ENCODE data around the gene MT1E. TPM values are rescaled to one million over a fixed set of nuclear protein-coding genes. Genes with fewer than 3 reads are reported as not detected.

Gene MT1E
- total RNA-seq, 2 donors from 2014 or later = 5.5 TPM; not detected in 1

DNA sequence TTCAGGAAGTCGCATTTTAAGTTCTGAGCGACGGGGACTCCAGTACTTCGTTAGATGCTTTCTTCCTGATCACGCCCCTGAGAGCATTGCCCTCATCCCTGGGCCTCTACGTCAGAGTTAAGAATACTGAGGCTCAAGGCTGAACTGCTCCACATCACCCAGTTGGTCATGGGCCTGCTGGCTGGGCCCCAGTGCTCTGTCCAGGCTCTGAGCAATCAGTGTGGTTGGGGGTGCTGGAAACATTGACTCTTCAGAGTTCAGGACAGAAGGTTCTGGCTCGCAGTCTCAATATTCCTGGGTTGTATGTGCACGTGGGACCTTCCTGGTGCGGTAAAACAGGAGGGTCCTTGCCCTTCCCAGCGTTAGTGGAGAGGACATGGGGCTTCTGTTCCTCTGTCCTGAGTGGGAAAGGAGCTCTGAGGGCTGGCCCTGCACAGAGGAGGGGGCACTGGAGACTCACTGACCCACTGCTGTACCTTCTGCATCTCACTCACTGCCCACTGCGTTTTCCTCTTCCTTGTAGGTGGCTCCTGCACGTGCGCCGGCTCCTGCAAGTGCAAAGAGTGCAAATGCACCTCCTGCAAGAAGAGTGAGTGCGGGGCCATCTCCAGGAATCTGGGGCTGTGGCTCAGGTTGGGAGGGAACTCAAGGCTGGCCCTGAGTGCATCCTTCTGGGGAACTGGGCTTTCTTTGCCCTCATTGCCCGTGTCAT is 518 bp downstream of the MT1E start:
- Histone ChIP-seq H3K36me3 (ENCODE audit: control insufficient read depth, insufficient read depth, low read length) (no peaks in the 10 kb centered on the region), H3K9ac (ENCODE audit: extremely low read depth, low read length, poor library complexity, severe bottlenecking) (no peak overlapping the region), H3K27ac (ENCODE audit: low read depth, low read length) (no peak overlapping the region), H3K27me3 (ENCODE audit: control insufficient read depth, insufficient read depth, low read length, poor library complexity, severe bottlenecking) (peaks cover 67% of the 10 kb centered on the region), H3K4me1 (ENCODE audit: control insufficient read depth, insufficient read depth, low read length) (no peaks in the 10 kb centered on the region), H3K4me3 (ENCODE audit: low read length) (no peak overlapping the region), H3K9me3 (ENCODE audit: control insufficient read depth, low read length) (peaks cover 6% of the 10 kb centered on the region)
- Mint-ChIP-seq H3K27ac (no peak overlapping the region), H3K4me3 (peak overlapping the region; percentile 65), H3K4me1 (peaks cover 22% of the 10 kb centered on the region), H3K9me3 (no peaks in the 10 kb centered on the region), H3K36me3 (ENCODE audit: low read depth) (no peaks in the 10 kb centered on the region), H3K27me3 (ENCODE audit: insufficient read depth) (peaks cover 83% of the 10 kb centered on the region)
- DNase-seq = peak; percentile 71
- 46 to 47% methylated on average over 10 to 16 of the region's 16 CpGs for WGBS, 2 experiments (ENCODE audit: insufficient coverage in 1 of 2, insufficient read length in 1 of 2)
- TF ChIP-seq, protein P1, sequence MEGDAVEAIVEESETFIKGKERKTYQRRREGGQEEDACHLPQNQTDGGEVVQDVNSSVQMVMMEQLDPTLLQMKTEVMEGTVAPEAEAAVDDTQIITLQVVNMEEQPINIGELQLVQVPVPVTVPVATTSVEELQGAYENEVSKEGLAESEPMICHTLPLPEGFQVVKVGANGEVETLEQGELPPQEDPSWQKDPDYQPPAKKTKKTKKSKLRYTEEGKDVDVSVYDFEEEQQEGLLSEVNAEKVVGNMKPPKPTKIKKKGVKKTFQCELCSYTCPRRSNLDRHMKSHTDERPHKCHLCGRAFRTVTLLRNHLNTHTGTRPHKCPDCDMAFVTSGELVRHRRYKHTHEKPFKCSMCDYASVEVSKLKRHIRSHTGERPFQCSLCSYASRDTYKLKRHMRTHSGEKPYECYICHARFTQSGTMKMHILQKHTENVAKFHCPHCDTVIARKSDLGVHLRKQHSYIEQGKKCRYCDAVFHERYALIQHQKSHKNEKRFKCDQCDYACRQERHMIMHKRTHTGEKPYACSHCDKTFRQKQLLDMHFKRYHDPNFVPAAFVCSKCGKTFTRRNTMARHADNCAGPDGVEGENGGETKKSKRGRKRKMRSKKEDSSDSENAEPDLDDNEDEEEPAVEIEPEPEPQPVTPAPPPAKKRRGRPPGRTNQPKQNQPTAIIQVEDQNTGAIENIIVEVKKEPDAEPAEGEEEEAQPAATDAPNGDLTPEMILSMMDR (conservative IDR thresholded peaks at IDR 0.05) = no peak

DNA sequence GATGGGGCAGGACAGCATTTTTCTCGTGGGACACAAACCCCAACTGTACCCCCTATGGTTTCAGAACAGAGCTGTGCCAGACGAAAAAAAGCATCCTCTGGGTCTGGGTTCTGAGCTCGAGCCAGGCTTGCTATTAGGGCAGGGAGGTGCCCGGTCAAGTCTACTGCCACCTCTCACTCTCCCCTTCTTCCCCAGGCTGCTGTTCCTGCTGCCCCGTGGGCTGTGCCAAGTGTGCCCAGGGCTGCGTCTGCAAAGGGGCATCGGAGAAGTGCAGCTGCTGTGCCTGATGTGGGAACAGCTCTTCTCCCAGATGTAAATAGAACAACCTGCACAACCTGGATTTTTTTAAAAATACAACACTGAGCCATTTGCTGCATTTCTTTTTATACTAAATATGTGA is 1.1 kb downstream of the MT1E start:
- Mint-ChIP-seq H3K36me3 (ENCODE audit: low read depth) (no peaks in the 10 kb centered on the region), H3K27ac (no peak overlapping the region), H3K9me3 (no peaks in the 10 kb centered on the region), H3K4me3 (no peak overlapping the region), H3K27me3 (ENCODE audit: insufficient read depth) (peaks cover 88% of the 10 kb centered on the region), H3K4me1 (peaks cover 16% of the 10 kb centered on the region)
- TF ChIP-seq, protein P1 (conservative IDR thresholded peaks at IDR 0.05) = no peak
- DNase-seq = no peak
- no peak overlapping the region for H3K9ac ChIP-seq (ENCODE audit: extremely low read depth, low read length, poor library complexity, severe bottlenecking)
- H3K4me3 ChIP-seq (ENCODE audit: low read length) = no peak overlapping the region
- 68 to 82% methylated on average over 4 to 7 of the region's 7 CpGs for WGBS, 2 experiments (ENCODE audit: insufficient coverage in 1 of 2, insufficient read length in 1 of 2)
- peaks cover 6% of the 10 kb centered on the region for H3K9me3 ChIP-seq (ENCODE audit: control insufficient read depth, low read length)
- no peaks in the 10 kb centered on the region for H3K36me3 ChIP-seq (ENCODE audit: control insufficient read depth, insufficient read depth, low read length)
- peaks cover 73% of the 10 kb centered on the region for H3K27me3 ChIP-seq (ENCODE audit: control insufficient read depth, insufficient read depth, low read length, poor library complexity, severe bottlenecking)
- no peak overlapping the region for H3K27ac ChIP-seq (ENCODE audit: low read depth, low read length)
- no peaks in the 10 kb centered on the region for H3K4me1 ChIP-seq (ENCODE audit: control insufficient read depth, insufficient read depth, low read length)

DNA sequence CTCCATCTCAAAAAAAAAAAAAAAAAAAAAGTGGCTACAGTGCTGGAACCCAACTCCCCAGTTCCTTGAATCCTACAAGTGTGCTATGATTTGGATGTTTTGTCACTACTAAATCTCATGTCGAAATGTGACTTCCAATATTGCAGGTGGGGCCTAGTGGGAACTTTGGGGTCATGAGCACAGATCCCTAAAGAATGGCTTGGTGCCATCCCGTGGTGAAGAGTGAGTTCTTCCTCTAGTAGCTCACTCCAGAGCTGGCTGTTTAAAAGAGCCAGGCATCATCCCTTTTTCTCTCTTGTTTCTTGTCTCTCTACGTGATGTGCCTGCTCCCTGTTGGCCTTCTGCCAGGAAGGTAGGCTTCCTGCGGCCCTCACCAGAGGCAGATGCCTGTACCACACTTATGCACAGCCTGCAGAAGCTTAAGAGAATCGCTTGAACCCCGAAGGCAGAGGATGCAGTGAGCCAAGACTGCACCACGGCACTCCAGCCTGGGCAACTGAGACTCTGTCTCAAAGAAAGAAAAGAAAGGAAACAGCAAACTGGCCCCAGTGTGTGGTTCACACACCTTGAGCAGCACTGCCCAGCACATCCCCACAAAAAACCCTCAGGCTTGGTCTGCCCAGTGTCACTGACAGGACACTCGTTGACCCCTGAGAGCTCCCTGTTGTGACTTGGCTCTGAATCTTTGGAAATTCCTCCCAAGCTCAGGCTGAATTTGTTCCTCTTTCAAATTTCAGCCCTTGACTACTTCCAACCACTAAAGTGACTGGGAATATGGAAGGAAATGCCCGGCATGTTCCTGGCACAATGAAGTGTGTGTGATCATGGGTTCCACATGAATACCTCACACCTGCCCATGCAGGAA is 3.1 kb downstream of the MT1E start:
- Histone ChIP-seq H3K27me3 (ENCODE audit: control insufficient read depth, insufficient read depth, low read length, poor library complexity, severe bottlenecking) (peaks cover 93% of the 10 kb centered on the region), H3K9ac (ENCODE audit: extremely low read depth, low read length, poor library complexity, severe bottlenecking) (no peak overlapping the region), H3K4me3 (ENCODE audit: low read length) (no peak overlapping the region), H3K27ac (ENCODE audit: low read depth, low read length) (no peak overlapping the region), H3K4me1 (ENCODE audit: control insufficient read depth, insufficient read depth, low read length) (no peaks in the 10 kb centered on the region), H3K9me3 (ENCODE audit: control insufficient read depth, low read length) (no peaks in the 10 kb centered on the region), H3K36me3 (ENCODE audit: control insufficient read depth, insufficient read depth, low read length) (no peaks in the 10 kb centered on the region)
- WGBS, 2 experiments (ENCODE audit: insufficient coverage in 1 of 2, insufficient read length in 1 of 2) = 78 to 79% methylated on average over 5 to 9 of the region's 9 CpGs
- peaks cover 92% of the 10 kb centered on the region for H3K27me3 Mint-ChIP-seq (ENCODE audit: insufficient read depth)
- no peak overlapping the region for H3K27ac Mint-ChIP-seq
- H3K4me3 Mint-ChIP-seq = no peak overlapping the region
- no peak for DNase-seq
- TF ChIP-seq, protein P1 (conservative IDR thresholded peaks at IDR 0.05) = no peak
- H3K4me1 Mint-ChIP-seq = peaks cover 16% of the 10 kb centered on the region
- no peaks in the 10 kb centered on the region for H3K9me3 Mint-ChIP-seq
- H3K36me3 Mint-ChIP-seq (ENCODE audit: low read depth) = no peaks in the 10 kb centered on the region
